HG03469 (cell line): Measurements from ENCODE around the gene GLCCI1.

Source experiments
- ATAC-seq: cut with Tn5 transposase; IDR thresholded peaks from one replicate; pipeline ENCODE4 v1.9.1; 2021; ENCODE audit warnings: mild to moderate bottlenecking, moderate library complexity, moderate number of reproducible peaks; ENCODE audit not compliant: unreplicated experiment

The GLCCI1 gene

DNA sequence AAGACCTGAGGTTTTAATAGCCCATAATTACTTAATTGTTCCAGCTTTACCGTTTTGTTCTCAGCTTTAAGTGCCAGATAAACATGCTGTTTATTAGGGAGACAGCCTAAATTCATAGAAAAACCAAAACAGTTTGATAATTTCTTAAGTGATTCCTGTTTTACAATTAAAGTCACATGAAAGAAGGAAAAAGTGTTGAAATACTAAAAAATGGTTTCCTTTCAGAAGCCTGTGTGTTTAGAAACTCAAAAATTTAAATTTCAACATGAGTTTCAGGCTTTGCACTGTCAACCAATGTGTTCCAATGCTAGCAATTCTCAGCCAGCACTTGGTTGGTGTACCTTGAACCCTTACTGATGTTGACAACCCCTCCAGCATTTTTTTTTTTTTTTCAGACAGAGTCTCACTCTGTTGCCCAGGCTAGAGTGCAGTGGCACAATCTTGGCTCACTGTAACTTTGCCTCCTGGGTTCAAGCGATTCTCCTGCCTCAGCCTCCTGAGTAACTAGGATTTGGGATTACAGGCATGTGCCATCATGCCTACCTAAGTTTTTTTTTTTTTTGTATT is 158.1 kb downstream of the GLCCI1 start:
- ATAC-seq, result no peak

DNA sequence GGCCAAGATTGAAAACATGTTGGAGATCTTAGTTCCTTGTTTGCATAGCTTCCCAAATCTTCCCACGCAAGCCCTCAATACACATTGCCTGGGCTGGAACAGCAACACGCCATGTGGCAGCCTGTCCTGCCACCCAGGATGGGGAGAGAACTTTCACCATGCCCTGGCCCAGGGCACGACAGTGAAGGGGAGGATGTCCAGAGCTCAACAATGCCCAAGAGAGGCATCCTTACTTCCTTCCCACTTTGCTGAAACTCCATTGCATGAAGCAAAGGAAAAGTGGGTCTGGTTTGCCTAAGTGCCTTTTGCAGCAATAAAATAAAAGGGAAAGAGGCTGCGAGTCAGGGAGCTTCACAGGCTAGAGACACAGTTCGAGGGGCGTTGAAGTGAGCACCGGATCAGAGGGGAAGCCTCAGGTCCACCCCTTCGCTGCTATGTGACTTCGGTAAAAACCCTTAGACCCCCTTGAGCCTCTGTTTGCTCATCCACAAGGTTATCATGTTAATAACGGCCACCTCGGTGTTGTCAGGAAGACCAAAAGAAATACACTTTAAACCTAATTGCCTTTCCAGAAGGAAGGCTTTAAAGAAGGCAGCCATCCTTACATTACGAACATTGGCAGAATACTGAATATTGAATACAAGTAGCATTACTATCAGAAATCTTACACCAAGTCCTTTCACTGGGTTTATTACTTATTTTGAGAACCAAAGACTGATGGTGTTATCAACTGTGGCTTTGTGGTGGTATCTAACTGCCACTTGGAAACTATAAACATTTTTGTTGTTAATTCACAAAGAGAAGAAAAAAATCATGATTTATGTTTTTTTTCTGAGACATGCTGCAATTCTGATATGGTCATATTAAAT is 160.1 kb downstream of the GLCCI1 start:
- ATAC-seq, result no peak

DNA sequence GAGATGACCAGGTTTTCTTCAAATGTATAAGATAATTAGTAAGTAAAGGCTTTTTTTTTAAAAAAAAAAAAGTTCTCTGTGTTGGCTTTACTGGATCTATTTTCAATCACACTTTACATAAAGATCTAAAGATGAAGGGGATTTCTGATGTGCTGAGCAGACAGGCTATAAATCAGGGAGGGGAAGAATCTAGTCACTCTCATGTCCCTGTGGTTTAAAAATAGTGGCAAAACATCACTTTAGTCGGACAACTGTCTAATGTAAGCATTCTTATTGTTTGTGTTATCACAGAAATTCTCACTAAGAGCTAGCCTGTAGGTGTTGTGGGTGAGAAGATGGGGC is 160.7 kb downstream of the GLCCI1 start:
- no peak for ATAC-seq

DNA sequence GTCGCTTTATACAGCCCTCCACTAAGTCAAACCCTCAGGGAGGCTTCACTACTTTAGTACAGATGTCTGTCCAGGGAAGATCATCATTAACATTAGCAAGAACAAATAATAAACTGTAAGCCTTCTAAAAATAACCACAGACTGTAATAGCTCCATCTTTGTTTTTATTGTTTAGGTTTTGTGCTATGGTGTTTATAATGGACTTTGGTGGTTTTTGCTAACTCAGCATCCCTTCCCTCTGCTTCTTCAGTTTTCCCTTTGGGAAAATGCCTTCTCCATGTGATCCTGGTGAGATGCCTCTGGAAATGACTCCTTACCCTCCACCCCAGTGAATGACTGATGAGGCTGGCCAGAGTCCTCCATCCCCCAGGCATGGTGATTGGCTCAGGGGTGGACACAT is 162.1 kb downstream of the GLCCI1 start:
- ATAC-seq, result no peak

DNA sequence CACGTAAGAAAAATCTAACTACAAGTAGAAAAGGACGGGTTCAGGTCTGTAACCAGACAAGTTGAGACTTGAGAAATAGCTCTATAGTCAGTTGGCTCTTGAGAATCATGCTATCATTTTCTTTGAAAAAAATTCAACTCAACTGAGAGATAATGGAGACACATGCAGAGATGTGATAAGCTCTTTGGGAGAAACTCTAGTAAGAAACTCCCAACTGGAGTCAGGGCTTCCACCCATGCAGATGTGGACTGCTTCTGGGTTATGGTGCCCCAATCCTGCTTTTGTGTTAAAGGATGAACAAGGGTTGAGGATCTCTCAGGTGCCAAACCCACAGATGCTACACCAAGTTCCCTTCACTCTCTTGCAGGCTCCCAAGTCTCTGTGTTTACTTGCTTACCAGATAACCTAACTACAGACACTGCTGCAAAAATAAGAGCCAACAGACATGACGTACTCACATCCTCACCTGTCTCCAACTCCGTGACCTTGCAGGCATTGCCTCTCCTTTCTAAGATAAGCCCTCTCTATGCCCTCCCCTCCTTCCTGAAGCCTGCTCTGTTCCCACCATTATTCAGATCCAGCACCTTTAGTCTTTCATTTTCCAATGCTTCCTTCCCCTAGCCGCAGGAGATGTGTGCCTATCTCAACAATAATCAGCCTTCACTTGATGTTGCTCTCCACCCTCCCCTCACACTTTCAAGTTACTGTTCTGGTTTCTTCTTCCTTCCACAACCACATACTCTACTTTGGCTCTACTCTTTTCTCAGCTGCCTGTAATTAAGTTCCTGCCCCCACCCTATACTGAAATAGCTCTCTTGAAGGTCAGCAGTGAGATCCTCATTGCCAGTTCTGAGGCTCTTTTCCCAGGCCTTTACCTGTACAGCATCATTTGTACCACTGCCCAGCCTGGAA is 163.4 kb downstream of the GLCCI1 start:
- peak; percentile 26 for ATAC-seq

DNA sequence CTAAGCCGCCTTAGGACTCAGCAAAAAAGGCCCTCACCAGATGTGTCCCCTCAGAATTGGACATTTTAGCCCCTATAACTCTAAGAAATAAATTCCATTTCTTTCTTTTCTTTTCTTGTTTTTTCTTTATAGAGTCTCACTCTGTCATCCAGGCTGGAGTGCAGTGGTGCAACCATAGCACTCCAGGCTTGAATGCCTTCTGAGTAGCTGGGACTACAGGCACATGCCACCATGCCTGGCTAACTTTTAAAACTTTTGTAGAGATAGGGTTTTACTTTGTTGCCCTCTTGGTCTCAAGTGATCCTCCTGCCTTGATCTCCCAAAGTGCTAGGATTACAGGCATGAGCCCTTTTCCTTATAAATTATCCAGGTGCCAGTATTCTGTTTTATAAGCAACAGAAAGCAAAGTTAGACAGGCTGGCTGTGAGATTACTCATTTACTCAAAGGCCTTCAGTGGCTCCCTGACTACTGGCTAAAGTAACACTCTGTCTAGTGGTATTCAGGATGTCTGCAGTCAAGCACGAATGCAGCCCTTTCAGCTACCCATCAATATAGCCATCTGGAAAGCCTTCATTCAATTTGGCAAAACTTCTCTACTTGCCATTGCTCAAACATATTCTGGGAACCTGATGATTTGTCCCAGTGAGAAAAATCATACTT is 164.7 kb downstream of the GLCCI1 start:
- no peak for ATAC-seq

DNA sequence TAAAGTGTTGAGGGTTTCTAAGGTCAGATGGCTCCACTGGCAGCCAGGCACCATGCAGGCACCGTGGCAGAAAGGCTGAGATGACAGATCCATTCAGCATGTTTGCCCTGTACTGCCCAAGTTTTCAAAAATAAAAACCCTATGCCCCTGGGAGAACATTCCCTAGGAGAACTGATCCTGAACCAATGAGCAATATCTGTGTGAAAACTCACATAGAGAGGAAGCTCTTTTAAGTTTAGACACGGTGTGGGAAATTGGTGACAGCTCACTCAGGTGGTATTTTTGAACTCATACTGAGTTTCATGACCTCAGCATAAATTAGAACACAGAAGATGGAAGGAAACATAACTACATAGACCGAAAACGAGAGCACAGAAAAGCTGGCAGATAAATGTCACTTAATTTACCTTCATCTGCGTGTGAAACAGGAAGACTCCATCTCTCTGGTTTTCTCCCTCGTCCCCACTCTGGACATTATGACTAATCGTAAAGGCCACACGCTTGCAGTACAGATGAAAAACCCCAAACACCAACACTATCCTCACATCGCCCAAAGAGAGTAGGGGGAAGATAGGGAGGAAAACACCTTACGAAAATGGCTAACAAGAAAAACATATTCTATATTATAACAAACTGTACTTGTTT is 165.6 kb downstream of the GLCCI1 start:
- ATAC-seq, result peak; percentile 71

DNA sequence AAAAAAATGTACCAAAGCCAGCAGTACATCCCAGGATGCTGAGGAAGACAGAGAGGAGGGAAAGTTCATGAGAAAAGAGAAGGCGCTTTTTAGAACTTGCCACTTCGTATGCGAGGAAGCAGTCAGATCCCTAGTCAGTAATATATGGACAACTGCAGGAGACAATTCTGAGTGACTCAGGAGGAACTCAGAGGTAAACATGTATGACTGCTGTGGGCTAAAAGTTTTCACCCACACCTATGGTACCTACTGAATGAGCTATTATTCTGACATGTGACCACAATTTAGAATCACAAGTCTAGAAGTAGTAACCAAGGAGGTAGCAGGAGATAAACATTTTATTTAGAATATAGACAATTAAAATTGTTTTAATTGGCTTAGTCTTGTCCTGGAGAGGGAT is 166.8 kb downstream of the GLCCI1 start:
- ATAC-seq, result no peak

DNA sequence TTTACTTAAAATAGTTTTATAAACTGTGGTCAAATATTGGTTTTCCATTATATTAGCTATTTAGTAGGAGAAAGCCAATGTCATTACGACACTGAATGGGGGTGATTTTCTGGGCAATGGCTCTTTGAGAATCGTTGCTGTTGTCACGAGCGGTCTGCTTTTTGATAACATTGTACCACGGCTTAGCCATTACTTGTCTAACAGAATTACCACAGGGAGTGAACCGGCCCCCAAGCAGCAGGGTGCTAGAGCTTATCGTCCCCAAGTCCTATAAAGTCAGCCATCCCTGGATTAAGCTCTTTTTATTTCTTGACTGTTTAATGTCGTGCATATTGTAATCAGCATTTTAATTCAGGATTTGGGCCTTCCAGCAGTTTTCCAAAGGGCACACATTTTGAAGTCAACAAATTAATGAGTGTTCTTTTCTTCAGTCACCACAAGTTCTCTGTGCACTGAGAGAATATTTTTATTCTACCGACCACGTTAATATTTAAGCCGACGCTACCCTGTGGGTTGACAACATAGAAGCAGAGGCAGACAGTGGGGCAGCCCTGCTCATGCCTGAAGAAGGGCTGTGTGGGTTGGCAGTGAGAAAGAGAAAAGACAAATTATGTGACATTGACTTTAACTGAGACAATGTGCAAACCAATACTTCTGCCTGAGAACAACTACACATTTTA is 167.6 kb downstream of the GLCCI1 start:
- no peak for ATAC-seq
